Kidney (tissue), 14 donors: Measurements from ENCODE around the gene AFF3. TPM values are rescaled to one million over a fixed set of nuclear protein-coding genes. Genes with fewer than 3 reads are reported as not detected.
A peak's percentile ranks its signal among the peaks of the same experiment; 100 is the strongest.

Experiments
- DNase-seq, 5 donors: peaks; one replicate each; pipeline ENCODE4 v3.0.0-alpha.2; 2013 to 2020
- FAIRE-seq: peaks from 2 replicates; lab custom pipeline; 2012; peaks lifted over from hg19 to GRCh38; lab: Jason Lieb, UNC
- H3K27ac ChIP-seq, 2 donors: one replicate each; pipeline ENCODE4 v1.7.0; 2013; ENCODE audit warnings: low read depth in 2 of 2, low read length in 2 of 2, inconsistent platforms in 1 of 2
- H3K27me3 ChIP-seq: one replicate; pipeline ENCODE4 v1.7.1; 2013; ENCODE audit warnings: low read length, inconsistent platforms; ENCODE audit not compliant: control insufficient read depth, insufficient read depth
- H3K36me3 ChIP-seq, 3 donors: one replicate each; pipeline versions ENCODE4 v1.7.0 to v1.7.1; 2013; ENCODE audit warnings: low read length in 3 of 3, control low read depth in 1 of 3, inconsistent platforms in 1 of 3; ENCODE audit not compliant: insufficient read depth in 3 of 3, control insufficient read depth in 2 of 3
- H3K4me1 ChIP-seq, 3 donors: one replicate each; pipeline versions ENCODE4 v1.7.0 to v1.7.1; 2013; ENCODE audit warnings: low read length in 3 of 3, inconsistent platforms in 1 of 3, low read depth in 1 of 3; ENCODE audit not compliant: control insufficient read depth in 2 of 3, insufficient read depth in 2 of 3
- H3K4me3 ChIP-seq, 3 donors: one replicate each; pipeline versions ENCODE4 v1.7.0 to v1.8.1; 2013; ENCODE audit warnings: low read length in 3 of 3, control low read depth in 1 of 3, inconsistent platforms in 1 of 3
- H3K9ac ChIP-seq, 3 donors: one replicate each; pipeline versions ENCODE4 v1.7.0 to v1.7.1; 2013; ENCODE audit warnings: low read length in 3 of 3, control low read depth in 1 of 3, inconsistent platforms in 1 of 3
- H3K9me3 ChIP-seq, 3 donors: one replicate each; pipeline versions ENCODE4 v1.7.0 to v1.7.1; 2013; ENCODE audit warnings: low read length in 3 of 3, control low read depth in 1 of 3, inconsistent platforms in 1 of 3; ENCODE audit not compliant: control insufficient read depth in 2 of 3, insufficient read depth in 1 of 3
- intact Hi-C: fragments of 100-400 bp; cut with DNase I; formaldehyde crosslinking; loops from one replicate; pipeline ENCODE4 v1.11.1; 2022
- polyA plus RNA-seq: library from polyadenylated mRNA; stranded (reverse); fragments of 350-450 nt; fragmentation: Illumina TruSeq; extraction: RNeasy Lipid Tissue Mini Kit (QIAGEN cat#74804); gene quantifications from one replicate; pipeline ENCODE4 v1.2.3, GENCODE V29; 2014; ENCODE audit warnings: low read depth, low replicate concordance; ENCODE audit not compliant: insufficient read depth
- total RNA-seq: library from RNA; stranded (reverse); fragmentation: NEBNext Ultra II Directional; extraction: Animal tissue kit (Norgen Biotek cat#: 25700); gene quantifications from one replicate; pipeline ENCODE4 v1.2.1, GENCODE V29; 2021
- TF ChIP-seq, protein P1 (sequence below): IDR thresholded peaks from 3 replicates; pipeline ENCODE4 v1.5.1; 2012; ENCODE audit warnings: mild to moderate bottlenecking, moderate library complexity, borderline replicate concordance; ENCODE audit not compliant: insufficient read depth; ENCODE audit errors: extremely low read depth
- donor health status: control.
- donor health status: control.
- donor health status: control.
- donor health status: control.
- donor health status: control.
- donor health status: DM: yes; HTN: yes; CAD: no.
- donor health status: Normal renal cell carcinoma (clear cell type).

AFF3 gene
- total and polyA plus RNA-seq, 2 donors from 2014 or later: 0.65 to 11.0 TPM

- no peaks in the 10 kb centered on the region for H3K9me3 ChIP-seq
- H3K4me1 ChIP-seq: peaks cover 0 to 4% (median 0%) of the 10 kb centered on the region in 3 donors
- no peaks in the 10 kb centered on the region for H3K27me3 ChIP-seq
- DNase-seq (no peak), FAIRE-seq (no peak)
- TF ChIP-seq, protein P1, sequence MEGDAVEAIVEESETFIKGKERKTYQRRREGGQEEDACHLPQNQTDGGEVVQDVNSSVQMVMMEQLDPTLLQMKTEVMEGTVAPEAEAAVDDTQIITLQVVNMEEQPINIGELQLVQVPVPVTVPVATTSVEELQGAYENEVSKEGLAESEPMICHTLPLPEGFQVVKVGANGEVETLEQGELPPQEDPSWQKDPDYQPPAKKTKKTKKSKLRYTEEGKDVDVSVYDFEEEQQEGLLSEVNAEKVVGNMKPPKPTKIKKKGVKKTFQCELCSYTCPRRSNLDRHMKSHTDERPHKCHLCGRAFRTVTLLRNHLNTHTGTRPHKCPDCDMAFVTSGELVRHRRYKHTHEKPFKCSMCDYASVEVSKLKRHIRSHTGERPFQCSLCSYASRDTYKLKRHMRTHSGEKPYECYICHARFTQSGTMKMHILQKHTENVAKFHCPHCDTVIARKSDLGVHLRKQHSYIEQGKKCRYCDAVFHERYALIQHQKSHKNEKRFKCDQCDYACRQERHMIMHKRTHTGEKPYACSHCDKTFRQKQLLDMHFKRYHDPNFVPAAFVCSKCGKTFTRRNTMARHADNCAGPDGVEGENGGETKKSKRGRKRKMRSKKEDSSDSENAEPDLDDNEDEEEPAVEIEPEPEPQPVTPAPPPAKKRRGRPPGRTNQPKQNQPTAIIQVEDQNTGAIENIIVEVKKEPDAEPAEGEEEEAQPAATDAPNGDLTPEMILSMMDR: no peak
- no peaks in the 10 kb centered on the region for H3K36me3 ChIP-seq
- H3K27ac ChIP-seq: no peak overlapping the region
- no peak overlapping the region for H3K4me3 ChIP-seq
- H3K9ac ChIP-seq: no peak overlapping the region
- intact Hi-C loops: no loop called here
These were observed 251.0 kb downstream of the AFF3 start for GRCh38 chr2:99891428-99891780.

DNA sequence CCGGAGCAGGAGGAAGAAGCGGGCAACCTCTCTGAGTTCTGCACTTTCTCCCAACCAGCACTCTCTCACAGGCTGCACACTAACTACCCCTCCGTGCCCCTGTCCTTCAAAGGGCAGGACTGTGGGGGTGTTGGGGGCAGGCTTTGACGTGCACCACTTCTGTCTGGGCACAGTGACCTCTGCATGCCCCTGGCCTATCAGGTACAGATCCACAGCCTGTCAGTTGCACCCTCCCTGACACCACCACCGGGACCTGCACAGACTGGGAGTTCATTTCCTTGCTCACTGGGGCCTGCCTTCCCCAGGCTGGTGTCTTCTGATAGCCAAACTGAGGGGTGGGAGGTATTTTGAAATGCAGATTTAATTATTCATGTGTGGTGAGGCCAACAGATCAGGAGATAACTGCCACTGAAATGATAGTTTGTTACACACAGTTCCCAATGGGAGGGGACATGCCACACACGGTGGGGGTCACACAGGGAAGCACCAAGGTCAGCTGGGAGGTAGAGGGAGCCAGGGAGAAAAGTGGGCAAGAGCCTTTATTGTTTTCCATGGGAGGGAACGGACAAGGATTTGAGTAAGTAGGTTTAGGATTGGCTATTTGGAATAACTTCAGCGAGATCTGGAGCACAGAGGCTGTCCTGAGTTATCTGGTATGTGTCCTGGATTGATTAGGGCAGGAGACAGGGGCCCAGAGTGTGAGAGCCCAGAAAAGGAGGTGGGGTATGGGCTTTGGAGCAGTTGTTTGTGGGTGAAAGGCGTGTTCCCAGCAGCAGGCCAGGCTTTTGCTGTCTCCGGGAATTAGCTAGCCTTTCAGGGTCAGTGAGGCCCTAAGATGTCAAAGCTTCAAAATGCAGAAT lies 251.6 kb downstream of the AFF3 start:
- no peak overlapping the region for H3K27ac ChIP-seq
- intact Hi-C loops: no loop called here
- no peak for FAIRE-seq

GRCh38 chr2:99888617-99889016 lies 253.8 kb downstream of the AFF3 start:
- no peaks in the 10 kb centered on the region for H3K9me3 ChIP-seq
- H3K27me3 ChIP-seq: no peaks in the 10 kb centered on the region
- H3K9ac ChIP-seq: no peak overlapping the region
- H3K36me3 ChIP-seq: no peaks in the 10 kb centered on the region
- H3K4me3 ChIP-seq: no peak overlapping the region
- FAIRE-seq: no peak
- intact Hi-C loops: no loop called here
- H3K27ac ChIP-seq: no peak overlapping the region
- no peak for DNase-seq
- TF ChIP-seq, protein P1: no peak
- H3K4me1 ChIP-seq: peaks cover 0 to 4% (median 0%) of the 10 kb centered on the region in 3 donors

More for the DNA sequence above, 251.6 kb downstream of the AFF3 start:
- Histone ChIP-seq H3K36me3 (no peaks in the 10 kb centered on the region), H3K4me1 (peaks cover 0 to 4% (median 0%) of the 10 kb centered on the region in 3 donors), H3K4me3 (no peak overlapping the region), H3K27me3 (no peaks in the 10 kb centered on the region), H3K9me3 (no peaks in the 10 kb centered on the region), H3K9ac (no peak overlapping the region)
- peak in 3 of 5 donors; percentile 24 to 49 (median 31) for DNase-seq
- TF ChIP-seq, protein P1: no peak
